NB4 (cell line): ENCODE data around the gene SMIM26.

ENCODE experiments used
- DNase-seq: peaks from one replicate; pipeline ENCODE4 v3.0.0; 2010; ENCODE audit warnings: low read depth
- H3K4me3 ChIP-seq: one replicate; pipeline ENCODE4 v1.5.1; 2011; ENCODE audit warnings: mild to moderate bottlenecking, low read depth, low read length, moderate library complexity
- MYC ChIP-seq: IDR thresholded peaks from 2 replicates; pipeline ENCODE4 v1.6.1; 2011; ENCODE audit warnings: low read depth, low read length
- POLR2A ChIP-seq: IDR thresholded peaks from 2 replicates; pipeline ENCODE4 v1.6.1; 2011; ENCODE audit warnings: mild to moderate bottlenecking; ENCODE audit not compliant: insufficient read length; ENCODE audit errors: extremely low read depth
- TF ChIP-seq, protein P1 (sequence below): IDR thresholded peaks from one replicate; pipeline ENCODE4 v1.5.1; 2012; ENCODE audit warnings: low read depth, low read length
- TF ChIP-seq, protein P2 (sequence below): IDR thresholded peaks from 2 replicates; pipeline ENCODE4 v1.6.1; 2011; ENCODE audit warnings: low read depth, low read length

The SMIM26 gene

GRCh38 chr20:18529041-18529440 lies 38.2 kb upstream of the SMIM26 start:
- no peak for DNase-seq
- H3K4me3 ChIP-seq: no peak overlapping the region
- no peak for TF ChIP-seq MYC
- TF ChIP-seq, protein P1, sequence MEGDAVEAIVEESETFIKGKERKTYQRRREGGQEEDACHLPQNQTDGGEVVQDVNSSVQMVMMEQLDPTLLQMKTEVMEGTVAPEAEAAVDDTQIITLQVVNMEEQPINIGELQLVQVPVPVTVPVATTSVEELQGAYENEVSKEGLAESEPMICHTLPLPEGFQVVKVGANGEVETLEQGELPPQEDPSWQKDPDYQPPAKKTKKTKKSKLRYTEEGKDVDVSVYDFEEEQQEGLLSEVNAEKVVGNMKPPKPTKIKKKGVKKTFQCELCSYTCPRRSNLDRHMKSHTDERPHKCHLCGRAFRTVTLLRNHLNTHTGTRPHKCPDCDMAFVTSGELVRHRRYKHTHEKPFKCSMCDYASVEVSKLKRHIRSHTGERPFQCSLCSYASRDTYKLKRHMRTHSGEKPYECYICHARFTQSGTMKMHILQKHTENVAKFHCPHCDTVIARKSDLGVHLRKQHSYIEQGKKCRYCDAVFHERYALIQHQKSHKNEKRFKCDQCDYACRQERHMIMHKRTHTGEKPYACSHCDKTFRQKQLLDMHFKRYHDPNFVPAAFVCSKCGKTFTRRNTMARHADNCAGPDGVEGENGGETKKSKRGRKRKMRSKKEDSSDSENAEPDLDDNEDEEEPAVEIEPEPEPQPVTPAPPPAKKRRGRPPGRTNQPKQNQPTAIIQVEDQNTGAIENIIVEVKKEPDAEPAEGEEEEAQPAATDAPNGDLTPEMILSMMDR: no peak
- TF ChIP-seq, protein P2, sequence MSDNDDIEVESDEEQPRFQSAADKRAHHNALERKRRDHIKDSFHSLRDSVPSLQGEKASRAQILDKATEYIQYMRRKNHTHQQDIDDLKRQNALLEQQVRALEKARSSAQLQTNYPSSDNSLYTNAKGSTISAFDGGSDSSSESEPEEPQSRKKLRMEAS: no peak
- no peak for TF ChIP-seq POLR2A

GRCh38 chr20:18532626-18533025 lies 34.6 kb upstream of the SMIM26 start:
- DNase-seq: no peak
- TF ChIP-seq POLR2A (no peak), MYC (no peak)
- TF ChIP-seq, protein P1: no peak
- TF ChIP-seq, protein P2: no peak
- H3K4me3 ChIP-seq: no peak overlapping the region

DNA sequence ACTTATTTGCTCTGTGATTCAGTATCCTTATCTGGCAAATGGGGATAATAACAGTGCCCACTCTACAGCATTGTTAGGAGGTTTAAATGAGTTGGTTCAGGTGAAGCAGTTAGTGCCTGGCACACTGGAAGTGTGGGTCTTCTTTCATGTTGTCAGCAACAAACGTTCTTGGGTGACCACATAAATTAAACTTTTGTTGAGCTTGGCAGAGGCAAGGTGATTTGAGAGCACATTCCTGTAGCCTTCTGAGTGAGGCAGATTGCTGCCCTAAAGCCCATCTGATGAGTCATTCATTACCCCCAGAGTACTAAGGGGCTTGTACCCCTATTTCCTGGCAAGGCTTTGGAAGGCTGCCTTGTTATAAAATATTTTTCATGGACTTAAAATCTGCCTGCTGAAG lies 33.7 kb upstream of the SMIM26 start:
- H3K4me3 ChIP-seq: no peak overlapping the region
- no peak for DNase-seq
- TF ChIP-seq, protein P1: no peak
- no peak for TF ChIP-seq MYC
- no peak for TF ChIP-seq POLR2A
- TF ChIP-seq, protein P2: no peak

DNA sequence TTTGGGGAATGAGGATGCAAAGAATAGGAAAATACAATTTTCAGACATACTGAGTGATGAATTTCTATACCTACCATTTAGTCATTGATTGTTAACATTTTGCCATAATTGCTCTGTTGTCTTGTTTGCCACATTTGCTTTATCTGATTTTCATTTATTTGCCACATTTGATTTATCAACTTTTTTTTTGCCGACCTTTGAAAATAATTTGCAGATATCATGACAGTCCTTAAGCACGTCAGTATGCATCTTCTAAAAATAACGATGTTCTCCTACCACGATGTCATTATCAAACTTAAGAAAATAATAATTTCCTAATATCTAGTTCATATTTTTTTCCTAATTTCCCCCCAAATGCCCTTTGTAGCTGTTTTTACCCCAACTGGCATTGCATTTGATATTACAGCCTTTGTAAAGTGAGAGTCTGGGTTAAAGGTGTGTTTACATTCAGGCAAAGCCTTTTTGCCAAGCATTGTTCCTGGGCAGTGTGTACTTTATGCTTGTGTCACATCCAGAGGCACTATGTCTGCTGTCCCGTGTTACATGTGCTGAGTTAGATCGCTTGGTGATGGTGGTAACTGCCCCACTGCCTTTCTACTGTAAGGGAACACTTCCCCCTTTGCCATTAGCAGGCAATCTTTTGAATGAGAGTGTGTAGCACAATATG lies 33.1 kb upstream of the SMIM26 start:
- no peak overlapping the region for H3K4me3 ChIP-seq
- no peak for DNase-seq
- TF ChIP-seq MYC: no peak
- TF ChIP-seq, protein P2: no peak
- TF ChIP-seq, protein P1: no peak
- no peak for TF ChIP-seq POLR2A

GRCh38 chr20:18537651-18538050 lies 29.6 kb upstream of the SMIM26 start:
- no peak overlapping the region for H3K4me3 ChIP-seq
- TF ChIP-seq MYC (no peak), POLR2A (no peak)
- TF ChIP-seq, protein P2: no peak
- TF ChIP-seq, protein P1: no peak
- no peak for DNase-seq
